C4-2B (cell line): ENCODE results near the gene TMEM127.

Experiments
- H3K27ac ChIP-seq: fragments of 450-650 bp; 2 replicates; pipeline ENCODE4 v1.5.1; 2017
- ZFX ChIP-seq: fragments of 450-650 bp; IDR thresholded peaks from 2 replicates; pipeline ENCODE4 v1.6.1; 2017
- TF ChIP-seq, protein P1 (sequence below): fragments of 450-650 bp; conservative IDR thresholded peaks from 2 replicates; pipeline ENCODE4 v1.5.1; 2017; ENCODE audit warnings: mild to moderate bottlenecking

The TMEM127 gene

DNA sequence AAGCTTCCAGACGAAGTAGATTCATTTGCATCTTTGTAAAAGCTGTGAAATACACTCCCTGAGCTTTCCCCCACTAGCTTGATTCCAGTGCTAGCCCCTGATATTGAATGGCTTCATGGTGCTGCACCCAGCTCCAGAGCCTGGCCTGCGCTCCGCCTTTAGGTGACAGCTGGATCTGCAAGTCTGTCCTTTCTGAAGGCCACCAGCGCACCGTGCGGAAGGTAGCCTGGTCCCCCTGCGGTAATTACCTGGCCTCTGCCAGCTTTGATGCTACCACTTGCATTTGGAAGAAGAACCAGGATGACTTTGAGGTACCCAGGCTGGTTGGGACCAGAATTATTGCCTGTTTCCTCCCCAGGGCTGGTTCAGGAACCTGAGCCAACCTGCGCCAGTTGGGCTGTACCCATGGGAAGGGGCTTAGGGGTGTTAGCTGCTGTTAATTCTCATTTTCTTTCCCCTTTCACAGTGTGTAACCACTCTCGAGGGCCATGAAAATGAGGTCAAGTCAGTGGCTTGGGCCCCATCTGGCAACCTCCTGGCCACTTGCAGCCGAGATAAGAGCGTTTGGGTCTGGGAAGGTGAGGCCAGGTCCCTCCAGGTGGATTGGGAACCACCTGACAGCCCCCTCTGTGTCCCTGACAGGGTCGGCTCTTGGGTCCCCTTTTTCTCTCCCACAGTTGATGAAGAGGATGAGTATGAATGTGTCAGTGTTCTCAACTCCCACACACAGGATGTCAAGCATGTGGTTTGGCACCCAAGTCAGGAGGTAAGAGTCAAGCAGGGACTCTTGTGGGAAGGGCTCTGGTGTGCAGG lies 1.6 kb upstream of the TMEM127 start:
- H3K27ac ChIP-seq: peak overlapping the region; percentile 91
- TF ChIP-seq, protein P1, sequence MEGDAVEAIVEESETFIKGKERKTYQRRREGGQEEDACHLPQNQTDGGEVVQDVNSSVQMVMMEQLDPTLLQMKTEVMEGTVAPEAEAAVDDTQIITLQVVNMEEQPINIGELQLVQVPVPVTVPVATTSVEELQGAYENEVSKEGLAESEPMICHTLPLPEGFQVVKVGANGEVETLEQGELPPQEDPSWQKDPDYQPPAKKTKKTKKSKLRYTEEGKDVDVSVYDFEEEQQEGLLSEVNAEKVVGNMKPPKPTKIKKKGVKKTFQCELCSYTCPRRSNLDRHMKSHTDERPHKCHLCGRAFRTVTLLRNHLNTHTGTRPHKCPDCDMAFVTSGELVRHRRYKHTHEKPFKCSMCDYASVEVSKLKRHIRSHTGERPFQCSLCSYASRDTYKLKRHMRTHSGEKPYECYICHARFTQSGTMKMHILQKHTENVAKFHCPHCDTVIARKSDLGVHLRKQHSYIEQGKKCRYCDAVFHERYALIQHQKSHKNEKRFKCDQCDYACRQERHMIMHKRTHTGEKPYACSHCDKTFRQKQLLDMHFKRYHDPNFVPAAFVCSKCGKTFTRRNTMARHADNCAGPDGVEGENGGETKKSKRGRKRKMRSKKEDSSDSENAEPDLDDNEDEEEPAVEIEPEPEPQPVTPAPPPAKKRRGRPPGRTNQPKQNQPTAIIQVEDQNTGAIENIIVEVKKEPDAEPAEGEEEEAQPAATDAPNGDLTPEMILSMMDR: peak; percentile 50
- no peak for TF ChIP-seq ZFX

DNA sequence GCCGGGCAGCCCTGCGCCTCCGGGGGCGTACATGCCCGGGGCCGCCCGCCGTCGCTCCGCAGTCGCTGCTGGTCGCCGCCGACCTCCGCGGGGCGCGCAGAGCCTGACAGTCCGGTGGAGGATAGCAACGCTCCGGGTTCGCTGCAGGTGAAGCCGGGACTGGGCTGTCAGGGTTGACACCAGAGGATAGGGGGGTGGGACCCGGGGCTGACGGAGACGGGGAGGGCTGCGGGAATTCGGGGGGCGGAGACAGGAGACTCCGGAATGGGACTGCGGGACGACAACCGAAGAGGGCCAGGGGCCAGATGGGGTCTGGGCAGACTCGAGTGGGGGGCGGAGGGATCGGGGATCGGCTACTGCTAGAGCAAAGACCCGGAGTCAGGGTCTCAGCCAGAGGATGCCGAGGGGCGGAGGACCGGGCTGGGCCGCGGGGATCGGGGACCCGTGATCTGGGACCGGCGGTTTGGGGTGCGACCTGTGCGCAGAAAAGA lies 403 bp downstream of the TMEM127 start:
- H3K27ac ChIP-seq: peak overlapping the region; percentile 91
- TF ChIP-seq ZFX: no peak
- TF ChIP-seq, protein P1: no peak

DNA sequence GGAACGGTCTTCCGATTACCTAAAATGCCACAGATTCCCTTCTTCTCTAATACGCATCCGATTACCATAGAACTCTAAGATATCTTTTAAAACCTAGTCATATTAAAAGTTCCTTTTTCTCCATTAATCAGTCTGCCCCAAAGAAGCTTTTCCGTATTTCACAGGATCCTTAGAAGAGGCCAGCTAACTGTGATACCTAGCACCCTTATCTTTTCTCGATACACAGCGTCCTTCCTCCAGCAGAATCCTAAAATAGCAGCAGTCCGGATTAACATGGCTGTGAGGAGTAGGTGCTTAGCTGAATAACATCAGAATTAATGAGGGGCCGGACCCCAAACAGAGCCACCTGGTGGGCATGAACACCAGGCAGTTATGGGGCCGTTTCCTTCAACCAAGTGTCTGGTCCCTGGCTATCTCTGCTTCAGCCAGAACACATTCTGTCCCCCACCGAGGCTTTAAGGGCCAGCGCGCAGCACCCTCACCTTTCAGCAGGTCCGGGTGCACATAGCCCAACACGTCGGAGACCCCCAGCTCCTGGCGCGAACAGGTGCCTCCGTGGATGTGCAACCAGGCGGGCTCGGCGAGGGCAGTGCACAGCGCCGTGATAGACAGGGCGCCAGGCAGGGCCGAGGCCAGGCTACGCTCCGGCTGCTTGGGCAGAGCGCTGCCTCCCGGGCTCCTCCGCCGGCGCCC lies 995 bp downstream of the TMEM127 start:
- peak overlapping the region; percentile 91 for H3K27ac ChIP-seq
- TF ChIP-seq, protein P1: no peak; the same call in 1 of the 2 replicates
- no peak for TF ChIP-seq ZFX

DNA sequence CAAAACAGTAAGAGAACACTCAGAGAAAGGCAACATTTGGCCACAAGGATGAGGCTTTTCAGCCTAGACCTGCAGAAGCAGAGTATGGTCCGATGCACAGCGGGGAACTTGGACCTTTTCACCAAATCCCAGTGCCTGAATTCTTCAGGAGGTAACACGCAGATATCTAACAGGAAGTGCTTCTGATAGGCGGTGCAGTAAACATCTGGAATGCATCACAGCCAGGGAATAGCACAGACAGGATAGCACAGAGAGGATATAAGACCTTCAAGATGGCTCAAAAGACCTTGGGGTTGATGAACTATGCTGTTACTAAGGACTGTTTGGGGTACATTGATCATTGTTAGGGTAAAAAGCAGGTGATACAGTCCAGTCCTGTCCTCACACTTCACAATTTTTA lies 1.7 kb downstream of the TMEM127 start:
- TF ChIP-seq ZFX: no peak
- TF ChIP-seq, protein P1: no peak
- H3K27ac ChIP-seq: no peak overlapping the region

DNA sequence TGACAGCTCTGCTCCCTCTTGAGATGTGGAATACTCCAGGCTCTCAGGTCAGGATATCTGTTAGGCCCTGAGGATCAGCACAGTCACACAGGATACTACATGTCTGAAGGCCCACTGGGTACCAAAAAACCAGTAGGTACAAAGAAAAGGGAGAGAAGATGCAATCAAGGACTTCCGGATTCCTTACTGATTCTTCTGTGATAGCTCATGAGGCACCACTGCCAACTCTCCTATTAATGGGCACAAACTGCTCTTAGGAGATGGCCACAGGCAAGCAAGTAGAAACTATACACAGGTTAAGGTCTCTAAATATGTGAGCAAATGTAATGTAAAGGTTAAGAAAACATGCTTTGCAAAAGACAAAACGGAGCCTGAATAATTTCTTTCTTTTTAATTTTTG lies 3.5 kb downstream of the TMEM127 start:
- TF ChIP-seq, protein P1: no peak
- no peak for TF ChIP-seq ZFX

DNA sequence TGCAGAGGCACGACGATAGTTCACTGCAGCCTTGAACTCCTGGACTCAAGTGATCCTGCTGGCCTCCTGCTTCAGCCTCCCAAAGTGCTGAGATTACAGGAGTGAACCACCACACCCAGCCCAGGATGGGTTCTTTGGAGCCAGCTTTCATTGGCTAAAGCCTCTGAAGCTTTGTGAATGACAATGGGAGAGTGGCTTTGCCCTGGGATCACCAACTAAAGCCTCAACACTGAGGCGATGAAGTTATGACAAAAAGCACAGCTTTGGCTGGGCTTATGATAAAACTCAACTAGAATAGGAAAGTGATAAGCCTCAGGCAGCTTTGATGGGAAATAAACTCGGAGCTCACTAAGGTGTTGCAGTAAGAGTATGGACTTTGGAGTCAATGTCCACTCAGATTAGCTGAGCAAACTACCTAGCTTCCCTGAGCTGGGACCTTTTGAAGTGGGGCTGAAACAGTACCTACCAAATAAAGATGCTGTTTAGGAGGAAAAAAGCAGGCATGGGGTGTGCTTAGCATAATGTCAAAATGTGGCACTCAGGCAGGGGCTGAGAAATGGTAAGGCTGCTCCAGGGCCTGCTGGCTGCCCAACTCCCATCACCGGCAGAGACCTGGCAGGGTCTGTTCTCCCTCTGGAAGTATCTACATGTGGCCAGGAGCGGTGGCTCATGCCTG lies 4.3 kb downstream of the TMEM127 start:
- H3K27ac ChIP-seq: peak overlapping the region; percentile 74
- no peak for TF ChIP-seq ZFX
- TF ChIP-seq, protein P1: no peak

More for the DNA sequence above, 3.5 kb downstream of the TMEM127 start:
- H3K27ac ChIP-seq: peak overlapping the region; percentile 74; the same call in 1 of the 2 replicates
